A549 (cell line): ENCODE data around the gene RHOD. TPM values are rescaled to one million over a fixed set of nuclear protein-coding genes. Genes with fewer than 3 reads are reported as not detected.
A peak's percentile ranks its signal among the peaks of the same experiment; 100 is the strongest.

Source experiments
- ATAC-seq, 2 experiments: fragments of 200-7000 bp in 1 of 2; fragments of >200 bp in 1 of 2; cut with Nextera tagmentation in 1 of 2; cut with Tn5 transposase in 1 of 2; 3 replicates each; pipeline versions ENCODE4 v1.8.0 to v1.9.1; 2018 to 2020; ENCODE audit warnings: mild to moderate bottlenecking in 1 of 2, moderate library complexity in 1 of 2
- CTCF ChIA-PET: fragments of 300-600 bp; sonication (Branson Sonifier 250); formaldehyde crosslinking; extraction: SDS; loops from one replicate; lab custom pipeline; 2021; ENCODE audit warnings: antibody characterized with exemption, inconsistent platforms; lab: Yijun Ruan, JAX
- POLR2A ChIA-PET: fragments of 350-600 bp; formaldehyde crosslinking; extraction: SDS; loops from one replicate; lab custom pipeline; 2021; ENCODE audit warnings: antibody characterized with exemption, inconsistent platforms; lab: Yijun Ruan, JAX
- DNase-seq, 2 experiments: peaks; one replicate each; pipeline versions ENCODE4 v3.0.0 to v3.0.0-alpha.2; 2011 to 2016; ENCODE audit warnings: low read depth in 1 of 2, low spot score in 1 of 2
- FAIRE-seq: peaks from 2 replicates; lab custom pipeline; 2011; peaks lifted over from hg19 to GRCh38; lab: Jason Lieb, UNC
- H3K27ac ChIP-seq, 2 experiments: fragments of >200 bp; sonication (Bioruptor Twin); formaldehyde crosslinking; 3 replicates each; pipeline ENCODE4 v1.5.1; 2016 to 2017
- H3K4me1 ChIP-seq: fragments of >200 bp; sonication (Bioruptor Twin); formaldehyde crosslinking; 3 replicates; pipeline ENCODE4 v1.6.1; 2016
- H3K4me2 ChIP-seq: fragments of >200 bp; sonication (Bioruptor Twin); formaldehyde crosslinking; 3 replicates; pipeline ENCODE4 v1.6.1; 2016
- H3K4me3 ChIP-seq: fragments of >200 bp; sonication (Bioruptor Twin); formaldehyde crosslinking; 3 replicates; pipeline ENCODE4 v1.5.1; 2016
- H3K9me3 ChIP-seq: fragments of >200 bp; sonication (Bioruptor Twin); formaldehyde crosslinking; 3 replicates; pipeline ENCODE4 v1.6.1; 2016
- BHLHE40 ChIP-seq: IDR thresholded peaks from 2 replicates; pipeline ENCODE4 v1.6.1; 2012; ENCODE audit warnings: low read depth, low read length, inconsistent platforms
- CEBPB ChIP-seq, 2 experiments: fragments of >200 bp in 1 of 2; sonication (Bioruptor Twin) in 1 of 2; formaldehyde crosslinking in 1 of 2; IDR thresholded peaks; 2 replicates each; pipeline ENCODE4 v1.6.1; 2012 to 2016
- CHD4 ChIP-seq: fragments of 200-600 bp; sonication (generic); IDR thresholded peaks from 2 replicates; pipeline ENCODE4 v1.6.1; 2016; ENCODE audit warnings: antibody characterized with exemption, mild to moderate bottlenecking, borderline replicate concordance
- CTCF ChIP-seq: fragments of >200 bp; sonication (Bioruptor Twin); formaldehyde crosslinking; IDR thresholded peaks from 3 replicates; pipeline ENCODE4 v1.5.1; 2016
- EHF ChIP-seq: fragments of 250-450 bp; sonication (Bioruptor Pico); IDR thresholded peaks from 2 replicates; pipeline ENCODE4 v1.5.0; 2020; ENCODE audit warnings: mild to moderate bottlenecking
- EP300 ChIP-seq, 2 experiments: fragments of >200 bp; sonication (Bioruptor Twin); formaldehyde crosslinking; IDR thresholded peaks; 2 replicates in 1 of 2; 3 replicates in 1 of 2; pipeline ENCODE4 v1.6.1; 2016 to 2017
- FOSL2 ChIP-seq, 2 experiments: fragments of 450-650 bp in 1 of 2; fragments of >200 bp in 1 of 2; sonication (Bioruptor Twin) in 1 of 2; formaldehyde crosslinking; IDR thresholded peaks; 2 replicates each; pipeline versions ENCODE4 v1.5.0 to v1.6.1; 2016 to 2020; ENCODE audit warnings: mild to moderate bottlenecking in 1 of 2, moderate library complexity in 1 of 2
- FOXS1 ChIP-seq: fragments of 250-450 bp; sonication (Bioruptor Pico); IDR thresholded peaks from 2 replicates; pipeline ENCODE4 v1.5.0; 2020; ENCODE audit warnings: mild to moderate bottlenecking, moderate library complexity
- GATA3 ChIP-seq: IDR thresholded peaks from 2 replicates; pipeline ENCODE4 v1.6.1; 2012; ENCODE audit warnings: borderline replicate concordance
- HDAC2 ChIP-seq: fragments of 200-600 bp; sonication (generic); IDR thresholded peaks from 2 replicates; pipeline ENCODE4 v1.6.1; 2016
- HES2 ChIP-seq: fragments of >200 bp; sonication (Bioruptor Twin); formaldehyde crosslinking; IDR thresholded peaks from 2 replicates; pipeline ENCODE4 v1.6.1; 2016
- HOXA7 ChIP-seq: fragments of 250-450 bp; sonication (Bioruptor Pico); IDR thresholded peaks from 2 replicates; pipeline ENCODE4 v1.5.0; 2020; ENCODE audit warnings: mild to moderate bottlenecking, moderate library complexity
- HOXB5 ChIP-seq: fragments of 250-450 bp; sonication (Bioruptor Pico); IDR thresholded peaks from 2 replicates; pipeline ENCODE4 v1.5.0; 2020; ENCODE audit warnings: mild to moderate bottlenecking, moderate library complexity
- JUNB ChIP-seq: fragments of >200 bp; sonication (Bioruptor Twin); formaldehyde crosslinking; IDR thresholded peaks from 2 replicates; pipeline ENCODE4 v1.6.1; 2016
- KDM1A ChIP-seq: fragments of 200-600 bp; sonication (generic); IDR thresholded peaks from 2 replicates; pipeline ENCODE4 v1.6.1; 2016; ENCODE audit warnings: low read depth, mild to moderate bottlenecking
- MAFK ChIP-seq: fragments of 450-650 bp; IDR thresholded peaks from 2 replicates; pipeline ENCODE4 v1.6.1; 2014; ENCODE audit not compliant: partially characterized antibody
- MAX ChIP-seq: IDR thresholded peaks from 2 replicates; pipeline ENCODE4 v1.6.1; 2012
- MAZ ChIP-seq: fragments of 150-350 bp; IDR thresholded peaks from 2 replicates; pipeline ENCODE4 v1.6.1; 2014; ENCODE audit warnings: antibody characterized with exemption, low read depth, low read length, borderline replicate concordance
- PBX3 ChIP-seq: IDR thresholded peaks from 2 replicates; pipeline ENCODE4 v1.6.1; 2012
- RCOR1 ChIP-seq: fragments of 150-350 bp; IDR thresholded peaks from 2 replicates; pipeline ENCODE4 v1.6.1; 2014; ENCODE audit warnings: antibody characterized with exemption, low read length, low read depth
- REST ChIP-seq: fragments of 200-600 bp; sonication (generic); IDR thresholded peaks from 2 replicates; pipeline ENCODE4 v1.6.1; 2016; ENCODE audit warnings: antibody characterized with exemption, mild to moderate bottlenecking, moderate library complexity
- RFX5 ChIP-seq: fragments of 450-650 bp; IDR thresholded peaks from 2 replicates; pipeline ENCODE4 v1.7.1; 2014; ENCODE audit warnings: antibody characterized with exemption, mild to moderate bottlenecking, moderate library complexity
- SMC3 ChIP-seq: fragments of >200 bp; sonication (Bioruptor Twin); formaldehyde crosslinking; IDR thresholded peaks from 3 replicates; pipeline ENCODE4 v1.6.1; 2018; ENCODE audit warnings: inconsistent platforms
- USF2 ChIP-seq: fragments of 450-650 bp; IDR thresholded peaks from 2 replicates; pipeline ENCODE4 v1.6.1; 2014; ENCODE audit warnings: antibody characterized with exemption
- ZFP36 ChIP-seq: fragments of 450-650 bp; IDR thresholded peaks from 2 replicates; pipeline ENCODE4 v1.6.1; 2014; ENCODE audit warnings: borderline replicate concordance; ENCODE audit not compliant: partially characterized antibody
- ZNF302 ChIP-seq: fragments of 250-450 bp; sonication (Bioruptor Pico); IDR thresholded peaks from 2 replicates; pipeline ENCODE4 v1.9.0; 2021; ENCODE audit warnings: inconsistent platforms, mild to moderate bottlenecking, moderate library complexity
- WGBS: methylation state at CpG from one replicate; pipeline ENCODE4 v1.1.6; 2017; ENCODE audit errors: missing lambda C conversion rate; 5-methylcytosine and 5-hydroxymethylcytosine counted together
- polyA plus RNA-seq, 4 experiments: library from polyadenylated mRNA; depleted of rRNA in 3 of 4; stranded (reverse); fragments of >200 nt; fragmentation: RNase III in 1 of 4; extraction: RNeasy Plus Mini Kit Qiagen cat#74134 plus additional on column Dnase treatment in 1 of 4; gene quantifications; 2 replicates in 3 of 4; 3 replicates in 1 of 4; pipeline ENCODE4 v1.2.3, GENCODE V29; 2011 to 2017

Gene RHOD
- polyA plus RNA-seq, 2 of the 4 experiments (the other 2 are of a cell fraction), result 13.6 to 33.2 TPM

GRCh38 chr11:67054346-67054835, 2.3 kb upstream of the RHOD start:
- peak; percentile 13; the same call in 1 of the 2 replicates for TF ChIP-seq EHF (CRISPR knock-in tag)
- TF ChIP-seq CHD4, result no peak; the same call in 1 of the 2 replicates
- TF ChIP-seq FOSL2 (IDR thresholded peaks at IDR 0.05), result no peak
- peak; percentile 42 for TF ChIP-seq FOSL2 (CRISPR knock-in tag; IDR thresholded peaks at IDR 0.05)
- peak overlapping the region; percentile 93 for H3K4me2 ChIP-seq
- DNase-seq (peak; percentile 80 to 85), ATAC-seq (peak; percentile 48 to 52), FAIRE-seq (peak; percentile 74)
- ChIA-PET POLR2A (interaction anchor here (0.6 to 1.6 kb wide), 3 partner anchors 21 to 290 kb away, joined by 3 to 5 read pairs (median 4); no protein-coding TSS in a partner anchor), CTCF (interaction anchor here (0.6 to 6.7 kb wide), 31 partner anchors 10 to 265 kb away, joined by 3 to 67 read pairs (median 4); partner anchors contain the start of genes C11orf86 and SYT12)
- H3K27ac ChIP-seq, result peak overlapping the region; percentile 75 to 91
- no peak overlapping the region for H3K4me3 ChIP-seq
- no peaks in the 10 kb centered on the region for H3K9me3 ChIP-seq
- WGBS, result 26% methylated on average over 8 of the region's 9 CpGs
- H3K4me1 ChIP-seq, result peaks cover 45% of the 10 kb centered on the region

- ATAC-seq (peak; percentile 56 to 67), FAIRE-seq (peak; percentile 82), DNase-seq (peak; percentile 92 to 96)
- WGBS, result 55% methylated on average over 5 of the region's 10 CpGs
- Histone ChIP-seq H3K27ac (peak overlapping the region; percentile 75 to 91), H3K4me1 (peaks cover 51% of the 10 kb centered on the region), H3K4me2 (peak overlapping the region; percentile 93), H3K9me3 (no peaks in the 10 kb centered on the region), H3K4me3 (no peak overlapping the region)
- POLR2A ChIA-PET, result interaction anchor here (0.5 to 1.6 kb wide), 5 partner anchors 22 to 1005 kb away, joined by 3 to 6 read pairs (median 4); no protein-coding TSS in a partner anchor
- CTCF ChIA-PET, result interaction anchor here (0.6 to 6.7 kb wide), 25 partner anchors 10 to 265 kb away, joined by 3 to 67 read pairs (median 5); partner anchors contain the start of genes C11orf86 and SYT12
- TF ChIP-seq PBX3, result no peak
- TF ChIP-seq HES2, result no peak
- TF ChIP-seq FOSL2 (IDR thresholded peaks at IDR 0.05), result no peak
- TF ChIP-seq FOSL2 (CRISPR knock-in tag; IDR thresholded peaks at IDR 0.05), result peak; percentile 74
- TF ChIP-seq MAX, result peak; percentile 81
- TF ChIP-seq BHLHE40, result no peak
- TF ChIP-seq EHF (CRISPR knock-in tag), result 0 out of 2 replicates have a peak, but pooled peaks have one; percentile 35
- TF ChIP-seq CHD4, result peak; percentile 62; the same call in 1 of the 2 replicates
- no peak for TF ChIP-seq ZFP36
- TF ChIP-seq RFX5, result peak; percentile 84; the same call in 1 of the 2 replicates
- TF ChIP-seq FOXS1 (CRISPR knock-in tag), result no peak
- peak; percentile 83; the same call in 1 of the 2 replicates for TF ChIP-seq HOXB5 (CRISPR knock-in tag)
- peak; percentile 81 for TF ChIP-seq GATA3
- TF ChIP-seq EP300 (IDR thresholded peaks at IDR 0.05), result peak in 1 of 2 experiments; percentile 43; a peak in 1 of 5 replicates
- peak; percentile 9; the same call in 2 of the 3 replicates for TF ChIP-seq CTCF
- no peak for TF ChIP-seq MAZ
- no peak for TF ChIP-seq ZNF302 (CRISPR knock-in tag)
- 0 out of 3 replicates have a peak, but pooled peaks have one; percentile 8 for TF ChIP-seq SMC3
- peak; percentile 70; the same call in 1 of the 2 replicates for TF ChIP-seq USF2
- TF ChIP-seq HDAC2, result peak; percentile 92
- TF ChIP-seq CEBPB (IDR thresholded peaks at IDR 0.05), result peak in 1 of 2 experiments; percentile 59; a peak in 1 of 4 replicates
- no peak for TF ChIP-seq REST
- peak; percentile 29; the same call in 1 of the 2 replicates for TF ChIP-seq HOXA7
- TF ChIP-seq MAFK, result peak; percentile 4
- peak; percentile 86 for TF ChIP-seq KDM1A
- 0 out of 2 replicates have a peak, but pooled peaks have one; percentile 37 for TF ChIP-seq RCOR1
- TF ChIP-seq JUNB, result no peak
Measured at GRCh38 chr11:67054836-67055523, 1.7 kb upstream of the RHOD start.
